Heart left ventricle (tissue), 13 donors: ENCODE measurements around the gene TP53RK.

ENCODE experiments used
- POLR2A ChIP-seq, 2 donors: fragments of 450-650 bp; IDR thresholded peaks; one replicate each; pipeline ENCODE4 v1.6.1; 2017; ENCODE audit warnings: antibody characterized with exemption in 2 of 2, mild to moderate bottlenecking in 2 of 2, moderate library complexity in 2 of 2
- TF ChIP-seq, protein P1 (sequence below), 12 donors: fragments of 200-600 bp; sonication (generic) in 4 of 12; IDR thresholded peaks; one replicate each; pipeline versions ENCODE4 v1.5.0 to v1.8.0; 2018 to 2022; ENCODE audit warnings: antibody characterized with exemption in 12 of 12, mild to moderate bottlenecking in 5 of 12
- donor health status: ischemic (EF 13 %, LVEDD 7.1; RV severe dilation, severe dysfunction).
- donor health status: DM: no; HTN: yes; CAD: no.
- donor health status: DM: no; HTN: no; CAD: no.
- donor health status: ischemic (EF 25% LVEDD 6.9; RV normal size, moderate dysfunction).
- donor health status: ischemic (EF 25% LVEDD 5.7; RV mildly dilated, moderate dysfunction).
- donor health status: ischemic (EF 35%, LVEDD 5.7; RV mildly dilated, moderate dysfunction).
- donor health status: nonischemic (EF 11% LVEDD 7.7; RV severe dilation, severe dysfunction).
- donor health status: DM: yes; HTN: yes; CAD: no.
- donor health status: PGD.
- donor health status: ischemic (EF 29% LVEDD 5.4; RV normal size, mild dysfunction).
- donor health status: nonischemic (EF 23%, LVEDD 6.1; RV moderate dilation, normal function).

DNA sequence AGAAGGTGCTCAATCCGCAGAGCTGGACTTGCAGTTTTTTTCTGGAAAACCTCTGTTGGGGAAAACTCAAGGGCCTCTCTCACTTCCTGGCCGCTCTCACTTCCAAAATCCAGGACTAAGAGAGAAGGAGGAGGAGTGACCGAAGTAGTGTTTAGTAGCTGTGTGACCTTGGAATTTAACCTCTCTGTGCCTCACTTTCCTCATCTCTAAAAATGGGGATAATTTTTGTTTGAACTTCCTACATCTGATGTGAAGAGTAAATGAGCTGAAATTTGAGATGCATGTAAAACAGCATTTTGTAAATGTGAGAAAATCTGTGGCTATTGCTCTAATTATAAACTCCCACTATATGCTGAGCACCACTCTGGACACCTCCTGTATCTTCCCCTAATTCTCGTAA is 43.1 kb downstream of the TP53RK start:
- TF ChIP-seq, protein P1, sequence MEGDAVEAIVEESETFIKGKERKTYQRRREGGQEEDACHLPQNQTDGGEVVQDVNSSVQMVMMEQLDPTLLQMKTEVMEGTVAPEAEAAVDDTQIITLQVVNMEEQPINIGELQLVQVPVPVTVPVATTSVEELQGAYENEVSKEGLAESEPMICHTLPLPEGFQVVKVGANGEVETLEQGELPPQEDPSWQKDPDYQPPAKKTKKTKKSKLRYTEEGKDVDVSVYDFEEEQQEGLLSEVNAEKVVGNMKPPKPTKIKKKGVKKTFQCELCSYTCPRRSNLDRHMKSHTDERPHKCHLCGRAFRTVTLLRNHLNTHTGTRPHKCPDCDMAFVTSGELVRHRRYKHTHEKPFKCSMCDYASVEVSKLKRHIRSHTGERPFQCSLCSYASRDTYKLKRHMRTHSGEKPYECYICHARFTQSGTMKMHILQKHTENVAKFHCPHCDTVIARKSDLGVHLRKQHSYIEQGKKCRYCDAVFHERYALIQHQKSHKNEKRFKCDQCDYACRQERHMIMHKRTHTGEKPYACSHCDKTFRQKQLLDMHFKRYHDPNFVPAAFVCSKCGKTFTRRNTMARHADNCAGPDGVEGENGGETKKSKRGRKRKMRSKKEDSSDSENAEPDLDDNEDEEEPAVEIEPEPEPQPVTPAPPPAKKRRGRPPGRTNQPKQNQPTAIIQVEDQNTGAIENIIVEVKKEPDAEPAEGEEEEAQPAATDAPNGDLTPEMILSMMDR (IDR thresholded peaks at IDR 0.05), result no peak
- TF ChIP-seq POLR2A (IDR thresholded peaks at IDR 0.05), result no peak
